Measurements from ENCODE around the gene AGAP1.
A peak's percentile ranks its signal among the peaks of the same experiment; 100 is the strongest.

Gene AGAP1

DNA sequence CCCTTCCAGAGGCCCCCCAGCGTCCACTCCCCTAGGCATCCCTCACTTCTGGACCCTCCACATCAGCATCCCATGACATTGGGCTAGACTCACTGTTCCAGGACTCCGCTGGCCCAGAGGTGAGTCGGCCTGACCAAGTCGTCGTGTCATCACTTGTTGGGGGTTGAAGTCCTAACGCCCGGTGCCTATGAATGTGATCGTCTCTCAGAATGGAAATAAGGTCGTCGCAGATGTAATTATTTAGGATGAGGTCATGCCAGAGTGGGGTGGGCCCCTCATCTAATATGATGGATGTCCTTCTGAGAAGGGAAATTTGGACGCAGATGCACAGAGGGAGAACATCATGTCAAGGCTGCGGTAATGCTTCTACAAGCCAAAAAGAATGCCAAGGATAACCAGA lies 142.7 kb downstream of the AGAP1 start:
- DNase-seq (ENCODE audit: low read depth, low spot score), result no peak

DNA sequence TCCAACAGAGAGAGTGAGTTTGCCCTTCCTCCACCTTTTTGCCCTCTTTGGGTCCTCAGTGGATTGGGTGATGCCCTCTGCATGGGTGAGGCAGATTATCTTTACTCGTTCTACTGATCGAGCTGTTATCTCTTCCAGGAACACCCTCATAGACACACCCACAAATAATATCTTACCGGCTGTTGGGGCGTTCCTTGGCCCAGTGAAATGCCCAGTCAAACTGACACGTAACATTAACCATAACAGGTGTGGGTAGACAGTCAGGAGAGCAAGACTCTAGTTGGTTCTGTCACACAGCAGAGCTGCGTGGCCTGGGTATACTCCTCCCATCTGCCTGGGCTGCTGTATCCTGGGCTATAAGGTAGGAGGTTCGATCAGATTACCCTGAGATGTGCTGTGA lies 144.1 kb downstream of the AGAP1 start:
- DNase-seq (ENCODE audit: low read depth, low spot score), result no peak

DNA sequence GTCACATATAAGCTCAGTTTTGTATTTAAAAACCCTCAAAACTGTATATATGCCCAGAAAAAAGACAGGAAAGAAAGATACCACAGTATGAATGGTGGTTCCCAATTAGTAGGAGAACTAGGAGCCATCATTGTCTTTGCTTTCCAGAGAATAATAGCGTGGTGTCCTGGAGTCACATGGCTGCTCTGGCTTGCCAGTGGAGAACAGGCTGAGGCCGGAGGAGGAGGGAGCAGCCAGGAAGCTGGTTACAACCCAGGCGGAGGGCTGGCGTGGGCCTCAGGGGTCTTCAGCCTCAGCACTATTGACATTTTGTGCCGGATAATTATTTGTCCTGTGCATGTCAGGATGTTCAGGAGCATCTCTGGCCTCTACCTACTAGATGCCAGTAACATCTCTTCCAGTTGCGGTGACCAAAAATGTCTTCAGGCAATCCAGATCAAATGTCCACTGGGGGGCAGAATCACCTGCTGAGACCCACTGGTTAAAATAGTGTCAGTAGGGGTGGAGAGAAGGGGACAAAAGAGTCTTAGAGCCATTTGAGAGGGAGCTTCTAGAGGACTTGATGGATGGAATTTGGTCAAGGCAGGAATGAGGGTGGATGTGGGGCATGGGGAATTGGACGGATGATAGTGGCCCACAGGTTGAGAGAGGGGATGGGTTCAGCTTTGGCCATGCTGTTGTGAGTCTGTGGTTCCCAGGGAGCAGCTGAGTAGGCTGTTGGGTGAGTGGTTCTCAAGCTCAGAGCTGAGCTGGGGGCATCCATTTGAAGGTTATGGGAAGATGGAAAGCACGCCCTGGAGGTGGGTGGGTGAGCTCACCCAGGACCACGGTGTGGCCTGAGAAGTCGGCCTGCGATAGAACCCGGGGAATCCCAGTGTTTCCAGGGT lies 144.9 kb downstream of the AGAP1 start:
- DNase-seq (ENCODE audit: low read depth, low spot score), result no peak

DNA sequence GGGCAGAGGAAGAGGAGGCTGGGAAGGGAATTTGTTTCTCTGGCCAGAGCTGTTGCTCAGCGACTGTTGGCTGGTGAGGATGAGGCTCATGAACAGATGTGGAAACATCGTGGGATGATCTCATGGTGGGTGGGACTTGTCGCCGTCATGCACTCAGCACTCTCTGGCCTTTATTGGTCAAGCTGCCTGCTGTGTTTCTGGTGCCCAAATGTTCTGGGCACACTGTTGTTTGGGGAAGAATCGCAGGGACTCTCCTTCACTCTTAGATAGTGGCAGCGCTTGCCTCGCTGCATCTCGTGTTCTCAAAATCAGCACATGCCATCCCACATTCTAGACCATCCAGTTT lies 145.6 kb downstream of the AGAP1 start:
- no peak for DNase-seq (ENCODE audit: low read depth, low spot score)

DNA sequence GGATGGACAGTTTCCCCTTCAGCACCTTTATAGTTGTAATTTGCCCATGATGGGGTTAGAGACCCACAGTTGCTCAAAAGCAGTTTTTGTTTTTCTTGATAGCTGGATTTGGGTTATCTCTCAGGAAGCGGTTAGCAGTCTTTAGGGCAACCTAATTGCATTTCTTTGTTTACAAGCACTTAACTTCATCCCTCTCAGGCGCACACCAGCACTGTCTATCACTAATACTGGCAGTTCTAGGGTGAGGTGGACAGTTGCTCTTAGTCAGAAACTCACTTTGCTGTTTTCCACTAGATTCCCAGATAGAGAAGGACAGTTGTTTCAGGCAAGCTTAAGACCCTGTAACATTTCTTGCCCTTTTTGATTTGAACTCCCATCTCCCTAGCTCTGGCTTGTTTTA lies 146.0 kb downstream of the AGAP1 start:
- DNase-seq (ENCODE audit: low read depth, low spot score), result no peak

DNA sequence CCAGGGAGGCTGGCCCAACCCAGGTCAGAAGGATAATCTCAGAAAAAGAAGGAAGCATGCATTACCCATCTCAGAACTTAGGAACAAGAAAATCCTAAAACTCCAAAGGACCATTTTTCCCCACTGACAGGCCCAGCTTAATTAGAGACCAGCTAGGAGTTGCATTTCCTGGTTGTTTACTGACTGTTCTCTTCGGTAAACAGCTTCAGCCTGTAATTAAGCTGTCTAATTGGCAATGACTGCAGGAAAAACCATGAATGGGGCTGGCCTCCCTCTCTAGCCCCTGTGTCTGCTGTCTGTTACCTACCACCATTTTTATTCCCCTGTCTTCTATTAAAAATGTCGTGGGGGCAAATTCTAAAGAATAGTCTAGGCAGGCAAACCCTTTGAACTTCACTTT lies 146.5 kb downstream of the AGAP1 start:
- DNase-seq (ENCODE audit: low read depth, low spot score), result no peak

DNA sequence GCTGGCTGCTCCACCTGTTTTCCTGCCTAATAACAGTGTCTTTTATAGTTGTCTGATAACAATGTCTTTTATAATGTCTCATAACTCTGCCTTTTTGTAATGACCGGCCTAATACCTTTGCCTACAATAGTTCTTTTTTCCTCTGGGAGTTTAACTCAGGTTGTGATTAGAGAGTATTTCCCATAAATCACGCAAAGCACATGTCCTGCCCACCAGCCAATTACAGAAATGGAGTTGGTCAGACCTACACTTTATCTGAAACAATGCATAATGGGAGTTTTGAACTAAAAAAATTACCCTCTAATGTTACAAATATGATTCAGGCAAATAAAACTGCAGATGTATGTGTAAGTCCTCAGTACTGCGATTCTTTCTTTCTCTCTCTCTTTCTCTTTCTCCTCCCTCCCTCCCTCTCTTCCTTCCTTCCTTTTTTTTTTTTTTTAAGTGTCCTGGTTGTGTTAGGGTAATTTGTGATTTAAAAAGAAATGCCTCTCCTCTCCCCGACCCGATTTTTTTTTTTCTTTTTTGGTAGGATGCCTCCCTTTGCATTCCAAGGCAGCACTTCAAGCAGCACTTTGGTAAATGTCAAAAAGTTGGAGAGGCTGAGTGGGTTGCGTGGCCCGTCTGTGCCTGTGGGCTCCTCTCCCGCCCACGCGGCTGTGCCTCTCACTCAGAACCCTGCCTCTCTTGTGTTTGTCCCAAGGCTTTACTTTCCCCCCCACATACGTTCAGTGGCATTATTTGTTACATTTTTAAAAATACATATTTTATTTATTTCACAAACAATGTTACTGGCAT lies 147.3 kb downstream of the AGAP1 start:
- DNase-seq (ENCODE audit: low read depth, low spot score), result no peak

DNA sequence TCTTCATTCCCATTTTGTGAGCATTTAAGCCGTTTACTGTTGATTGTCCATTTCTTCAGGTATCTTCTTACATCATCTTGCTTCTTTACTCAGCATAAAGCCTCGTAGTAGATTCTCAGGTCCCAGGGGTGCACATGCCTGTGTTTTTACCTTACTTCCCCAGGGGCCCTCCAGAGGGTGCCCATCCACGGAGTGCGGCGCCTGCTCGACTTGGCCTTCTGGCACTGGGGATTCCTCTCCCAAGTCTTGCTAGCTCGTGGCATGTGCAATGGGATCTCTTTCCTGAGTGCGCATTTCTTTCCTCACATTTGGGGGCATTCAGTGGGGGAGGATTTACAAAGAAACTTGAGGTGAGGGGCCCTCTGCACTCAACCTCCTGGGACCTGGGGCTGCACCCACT lies 148.1 kb downstream of the AGAP1 start:
- no peak for DNase-seq (ENCODE audit: low read depth, low spot score)

DNA sequence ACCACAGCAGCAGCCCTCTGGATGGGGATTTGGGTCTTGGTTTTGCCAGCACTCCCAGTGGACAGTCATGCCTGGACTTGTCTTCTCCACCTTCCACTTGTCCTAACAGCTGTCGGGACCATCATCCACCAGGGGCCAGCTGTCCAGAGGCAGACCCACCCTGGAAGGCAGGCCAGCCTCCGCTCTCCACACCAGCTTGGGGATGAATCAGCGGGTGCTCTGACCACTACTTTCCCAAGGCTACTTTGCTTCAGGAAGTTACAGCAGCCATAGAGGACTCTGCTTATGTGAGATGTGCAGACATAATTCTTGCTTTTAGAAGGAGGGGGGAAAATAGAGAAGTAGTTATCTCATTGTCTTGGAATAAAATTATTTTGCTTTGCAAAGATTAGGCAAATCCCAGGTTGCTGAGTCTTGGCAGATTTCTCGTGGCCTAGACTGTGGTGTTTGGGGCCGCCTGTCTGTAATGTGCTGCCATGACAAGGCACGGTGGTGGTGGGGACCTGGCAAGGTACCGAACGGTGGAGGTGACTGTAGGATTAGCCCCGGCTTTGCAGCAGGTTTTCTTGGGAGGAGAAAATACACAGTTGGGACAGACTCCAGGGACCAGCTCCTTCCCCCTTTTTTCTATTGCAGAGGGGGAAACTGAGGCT lies 148.7 kb downstream of the AGAP1 start:
- DNase-seq (ENCODE audit: low read depth, low spot score), result no peak

DNA sequence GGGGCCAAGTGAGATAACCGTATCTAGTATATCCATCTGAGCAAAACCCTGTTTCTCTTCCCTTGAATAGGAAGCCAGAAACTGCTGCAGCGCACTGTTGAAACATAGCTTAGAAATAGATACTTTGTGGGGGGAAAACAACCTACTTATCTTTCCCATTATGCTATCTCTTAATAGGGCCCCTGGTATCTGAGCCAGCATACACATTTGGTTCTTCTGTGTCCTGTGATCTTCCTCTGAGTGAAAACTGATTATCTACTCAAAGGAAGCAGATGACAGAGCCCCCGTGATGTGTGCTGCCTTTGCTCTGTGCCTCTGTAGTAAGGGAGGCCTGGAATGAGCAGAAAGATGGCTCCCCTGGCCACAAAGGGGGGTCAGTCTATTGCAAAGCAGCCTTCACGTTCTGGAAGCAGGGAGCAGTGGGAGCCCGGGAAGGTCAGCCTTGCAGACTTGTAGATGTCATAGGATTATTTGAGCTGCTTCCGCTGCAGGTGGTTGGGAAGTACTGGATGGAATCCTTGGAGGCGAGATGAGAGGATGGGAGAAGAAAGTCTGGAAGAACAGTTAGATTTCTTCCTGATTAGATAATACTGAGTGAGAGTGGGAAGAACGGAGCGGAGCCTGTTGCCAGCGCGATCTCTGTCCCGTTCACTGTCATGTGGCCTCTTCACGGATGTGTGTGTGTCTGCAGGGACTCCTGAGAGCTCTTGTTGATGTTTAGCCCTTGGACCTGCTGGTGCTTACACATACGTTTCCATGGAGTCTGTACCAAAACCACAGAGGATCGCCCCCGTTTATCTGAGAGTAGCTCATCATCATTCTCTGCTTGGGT lies 150.1 kb downstream of the AGAP1 start:
- DNase-seq (ENCODE audit: low read depth, low spot score), result no peak

DNA sequence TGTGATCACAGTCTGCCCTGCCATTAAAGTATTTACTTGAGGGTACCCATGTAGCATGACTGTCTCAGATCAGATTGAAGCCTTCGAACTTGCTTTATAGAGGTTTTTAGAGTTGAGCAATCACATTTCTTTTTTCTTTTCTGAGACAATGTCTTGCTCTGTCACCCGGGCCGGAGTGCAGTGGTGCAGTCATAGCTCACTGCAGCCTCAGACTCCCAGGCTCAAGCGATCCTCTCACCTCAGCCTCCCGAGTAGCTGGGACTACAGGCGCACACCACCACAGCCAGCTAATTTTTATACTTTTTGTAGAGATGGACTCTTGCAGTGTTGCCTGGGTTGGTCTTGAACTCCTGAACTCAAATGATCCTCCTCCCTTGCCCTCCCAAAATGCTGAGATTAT lies 153.4 kb downstream of the AGAP1 start:
- DNase-seq (ENCODE audit: low read depth, low spot score), result no peak

DNA sequence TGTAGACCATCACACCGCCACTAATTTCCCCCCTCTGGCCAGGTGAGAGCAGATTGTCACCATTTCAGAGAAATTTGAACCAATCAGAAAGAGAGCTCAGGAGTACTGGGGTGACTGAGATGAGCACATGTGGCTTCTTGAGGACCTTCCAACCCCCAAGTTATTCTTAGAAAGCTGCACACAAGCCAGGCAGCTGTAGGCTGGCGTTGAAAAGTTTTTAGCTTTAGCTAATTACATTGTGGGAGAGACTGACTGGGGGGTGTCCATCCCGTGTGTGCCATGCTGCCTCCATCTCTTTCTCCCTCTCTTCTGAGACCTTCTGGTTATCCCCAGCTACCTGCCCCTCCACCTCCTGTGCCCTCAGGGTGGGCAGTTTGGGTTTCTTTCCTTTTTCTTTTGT lies 154.0 kb downstream of the AGAP1 start:
- no peak for DNase-seq (ENCODE audit: low read depth, low spot score)

DNA sequence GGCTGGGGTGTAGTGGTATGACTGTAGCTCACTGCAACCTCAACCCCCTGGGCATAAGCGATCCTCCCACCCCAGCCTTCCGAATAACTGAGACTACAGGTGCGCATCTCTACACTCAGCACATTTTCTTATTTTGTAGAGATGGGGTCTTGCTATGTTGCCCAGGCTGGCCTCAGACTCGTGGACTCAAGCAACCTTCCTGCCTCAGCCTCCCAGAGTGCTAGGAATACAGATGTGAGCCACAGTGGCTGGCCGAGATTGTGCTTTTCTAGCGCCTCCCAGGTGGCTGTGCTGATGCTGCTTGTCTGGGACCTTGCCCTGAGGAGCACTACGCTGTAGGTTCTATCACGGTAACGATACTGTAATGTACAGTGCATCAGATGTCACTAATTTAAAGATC lies 155.6 kb downstream of the AGAP1 start:
- no peak for DNase-seq (ENCODE audit: low read depth, low spot score)

DNA sequence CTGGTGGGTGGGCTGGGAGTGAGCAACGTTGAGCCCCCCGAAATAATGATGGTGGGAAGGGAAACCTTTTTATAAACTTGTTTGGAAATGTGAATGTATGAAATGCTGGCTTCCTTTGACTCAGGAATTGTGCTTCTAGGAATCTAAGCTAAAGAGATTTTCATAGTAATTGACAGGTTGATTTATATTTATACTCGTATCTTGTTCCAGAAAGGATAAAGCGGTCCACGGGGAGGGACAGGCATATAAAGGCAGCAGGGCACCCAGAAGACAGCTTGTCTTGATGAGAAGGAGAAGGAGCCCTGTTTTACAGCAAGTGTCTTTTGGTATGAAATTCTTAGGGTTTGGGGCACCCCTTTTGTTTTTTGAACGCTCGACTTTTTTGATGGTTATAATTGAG lies 157.8 kb downstream of the AGAP1 start:
- DNase-seq (ENCODE audit: low read depth, low spot score), result no peak

DNA sequence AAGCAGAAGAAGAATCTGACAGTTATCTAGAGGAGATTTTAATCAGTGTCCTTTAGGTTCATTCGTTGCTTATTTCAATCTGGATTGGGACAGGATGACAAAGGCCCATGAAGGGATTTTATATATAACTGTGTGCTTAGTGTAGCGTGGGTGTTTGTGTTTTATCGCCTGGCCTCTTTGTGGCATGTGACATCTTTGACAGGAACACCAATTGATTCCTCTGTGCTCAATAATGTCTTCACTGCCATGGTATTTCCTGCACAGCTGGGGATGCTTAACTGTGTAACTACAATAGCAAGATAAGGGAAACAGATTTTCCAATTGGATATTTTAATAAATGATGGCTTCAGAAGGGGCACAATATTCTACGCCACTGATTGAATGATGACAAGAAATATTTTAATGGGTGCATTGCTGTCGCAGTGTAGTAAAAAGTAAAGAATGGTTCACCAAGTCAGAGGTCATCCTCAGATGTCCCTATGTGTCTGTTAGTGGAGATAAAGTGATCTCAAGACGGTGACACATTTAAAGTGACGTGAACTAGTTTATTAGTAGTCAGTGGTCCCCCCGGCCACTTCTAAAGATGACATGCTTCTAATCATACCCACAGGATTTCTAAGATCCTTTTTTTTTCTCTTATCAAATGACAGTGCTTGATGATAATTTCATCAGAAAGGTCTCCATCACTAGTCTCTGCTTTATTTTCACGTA lies 160.4 kb downstream of the AGAP1 start:
- DNase-seq (ENCODE audit: low read depth, low spot score), result no peak

DNA sequence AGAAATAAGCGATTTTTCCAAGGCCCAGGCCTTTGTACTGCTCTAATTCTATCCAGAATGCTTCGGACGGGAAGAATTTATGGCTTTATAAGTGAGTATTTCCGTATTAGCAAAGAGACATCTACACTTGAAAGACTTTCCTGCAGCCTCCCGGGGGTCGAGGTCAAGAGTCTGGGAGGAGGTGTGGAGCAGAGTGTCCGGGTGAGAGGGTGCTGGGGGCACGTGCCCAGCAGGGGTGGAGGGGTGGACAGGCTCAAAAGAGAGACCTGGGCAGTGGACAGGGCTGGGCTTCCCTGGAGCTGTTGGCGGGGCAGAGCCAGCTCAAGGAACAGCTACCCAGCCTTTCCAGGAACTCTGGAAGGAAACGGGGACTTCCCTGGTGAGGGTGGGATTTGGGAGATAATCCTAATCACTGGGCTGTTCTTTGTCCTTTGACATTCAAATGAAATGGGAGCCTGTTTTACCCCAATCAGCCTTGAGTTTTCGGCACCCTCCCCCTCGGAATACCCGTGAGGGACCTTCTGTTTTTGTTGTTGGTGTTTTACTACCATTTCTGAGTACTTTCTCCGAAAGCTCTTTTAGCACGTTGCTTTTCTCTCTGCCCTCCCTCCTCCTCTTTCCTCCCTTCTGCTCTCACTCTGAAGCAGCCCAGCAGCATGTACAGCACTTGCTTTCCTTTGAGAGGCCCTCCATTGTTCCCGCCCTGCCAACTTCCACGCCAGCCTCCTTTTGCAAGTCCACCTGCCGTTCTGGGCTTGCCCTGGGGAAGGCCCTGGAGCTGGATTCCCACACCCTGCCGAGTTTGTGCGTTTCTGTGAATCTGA lies 164.7 kb downstream of the AGAP1 start:
- peak; percentile 72 for DNase-seq (ENCODE audit: low read depth, low spot score)

DNA sequence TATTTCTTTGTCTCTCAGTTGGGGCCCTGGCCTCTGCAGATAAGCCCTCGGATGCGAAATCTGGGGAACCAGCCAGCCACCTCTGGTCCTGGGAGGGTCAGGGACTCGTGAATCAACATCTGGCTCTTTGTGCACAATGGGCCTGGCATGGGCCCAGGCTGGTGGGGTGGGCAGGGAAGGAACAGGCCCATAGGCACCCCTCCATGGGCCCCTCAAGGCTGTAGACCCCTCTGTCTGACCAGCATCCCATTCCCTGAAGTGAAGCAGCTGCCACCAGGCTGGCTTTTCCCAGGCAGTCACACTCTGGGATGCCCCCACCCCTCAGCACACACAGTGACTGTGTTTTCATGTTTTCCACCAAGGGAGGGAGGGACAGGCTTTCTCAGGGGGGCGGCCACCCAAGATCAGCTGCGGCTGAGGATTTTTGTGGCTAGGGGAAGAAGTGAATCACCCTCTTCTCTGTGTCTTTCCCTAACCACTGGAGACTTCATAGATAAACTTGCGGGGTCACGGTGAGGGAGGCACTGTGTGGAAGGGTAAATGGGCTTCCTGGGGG lies 166.0 kb downstream of the AGAP1 start:
- no peak for DNase-seq (ENCODE audit: low read depth, low spot score)

DNA sequence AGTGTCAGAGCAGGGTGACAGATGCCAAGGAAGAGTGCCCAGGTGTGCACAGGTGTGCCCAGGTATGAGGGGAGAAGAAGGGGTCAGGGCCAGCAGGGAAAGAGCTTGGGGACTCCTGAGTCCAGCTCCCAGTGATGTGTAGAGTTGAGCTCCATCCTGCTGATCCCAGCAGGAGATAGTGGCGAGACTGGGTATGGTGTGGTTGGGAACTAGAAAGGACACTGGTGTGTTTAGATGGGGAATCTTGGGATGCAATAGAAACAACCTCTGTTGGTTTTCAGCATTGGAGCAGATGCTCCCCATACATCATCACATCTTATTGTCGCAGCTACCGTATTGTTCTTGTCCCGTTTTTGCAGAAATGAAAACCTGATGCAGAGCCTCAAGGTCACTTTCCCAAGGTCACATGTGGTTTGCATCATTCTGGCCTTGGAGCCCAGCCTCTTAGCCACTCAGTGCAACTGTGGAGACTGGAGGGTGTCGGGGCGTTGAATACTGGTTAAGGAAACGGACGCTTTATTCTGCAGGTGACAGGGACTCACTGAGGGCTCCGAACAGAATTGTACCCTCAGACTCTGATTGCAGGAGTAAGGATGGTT lies 166.7 kb downstream of the AGAP1 start:
- DNase-seq (ENCODE audit: low read depth, low spot score), result no peak

DNA sequence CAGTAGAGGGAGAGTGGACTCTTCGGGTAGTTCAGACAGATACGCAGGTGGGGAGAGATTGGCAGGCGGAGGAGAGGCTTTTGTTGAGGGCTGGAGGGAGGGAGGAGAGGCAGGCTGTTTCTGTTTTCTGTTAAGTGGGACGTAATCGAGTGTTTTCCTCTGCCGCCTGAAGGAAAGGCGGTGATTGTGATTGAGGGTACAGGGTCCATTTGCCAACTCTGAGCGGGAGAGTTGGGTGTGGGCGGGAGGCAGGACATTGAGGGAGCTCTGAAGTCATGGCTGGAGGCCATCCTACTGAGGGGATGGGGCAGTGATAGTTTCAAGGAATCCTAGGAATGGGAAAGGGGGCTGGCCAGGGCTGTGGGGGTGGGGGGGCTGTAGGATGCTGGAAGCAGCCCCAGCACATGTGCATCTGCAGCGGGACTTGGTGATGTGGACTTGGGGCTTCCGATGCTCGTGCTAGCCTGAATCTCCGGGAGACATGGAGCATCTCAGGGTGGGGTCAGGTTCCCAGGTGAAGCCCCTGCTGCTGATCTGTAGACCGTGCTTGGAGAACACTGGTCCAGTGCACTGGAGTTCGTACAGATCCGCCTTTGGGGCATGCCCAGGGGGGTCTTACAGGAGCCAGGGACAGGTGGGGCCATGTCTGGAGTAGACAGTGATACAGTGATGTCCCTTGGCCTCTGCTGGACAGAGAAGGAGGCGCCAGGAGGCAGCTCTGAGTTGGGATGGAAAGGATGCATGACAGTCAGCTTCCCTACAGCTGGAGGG lies 167.5 kb downstream of the AGAP1 start:
- no peak for DNase-seq (ENCODE audit: low read depth, low spot score)
